DMS 273 treated with DMSO at 0.1 percent for 48 hours (cell line): ENCODE results near the gene APOBEC3B.
"Not testable (repeated sequence)": the region's sequence is repeated elsewhere in the genome, so short reads cannot be mapped to it uniquely, and the experiment has no call there.

ENCODE experiments used
- DNase-seq: peaks from one replicate; lab custom pipeline; 2025; lab: John Stamatoyannopoulos, UW

Gene APOBEC3B

GRCh38 chr22:39031434-39032295 lies 49.5 kb downstream of the APOBEC3B start:
- DNase-seq, result not testable (repeated sequence)

DNA sequence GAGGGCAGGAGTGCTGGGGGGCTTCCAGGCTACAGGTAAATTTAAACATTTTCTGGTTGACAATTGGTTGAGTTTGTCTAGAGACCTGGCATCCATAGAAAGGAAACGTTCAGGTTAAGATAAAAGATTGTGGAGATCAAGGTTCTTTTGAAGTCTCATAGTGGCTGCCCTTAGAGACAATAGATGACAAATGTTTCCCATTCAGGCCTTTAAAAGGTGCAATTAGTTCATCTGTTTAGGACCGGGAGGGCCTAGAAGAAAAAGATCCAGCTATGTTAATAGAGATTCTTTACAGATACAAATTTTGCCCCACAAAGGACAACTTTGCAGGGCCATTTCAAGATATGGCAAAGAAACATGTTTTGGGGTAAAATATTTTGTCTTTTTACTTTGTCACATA lies 54.9 kb downstream of the APOBEC3B start:
- not testable (repeated sequence) for DNase-seq

GRCh38 chr22:39039306-39040126 lies 57.4 kb downstream of the APOBEC3B start:
- DNase-seq, result no peak

DNA sequence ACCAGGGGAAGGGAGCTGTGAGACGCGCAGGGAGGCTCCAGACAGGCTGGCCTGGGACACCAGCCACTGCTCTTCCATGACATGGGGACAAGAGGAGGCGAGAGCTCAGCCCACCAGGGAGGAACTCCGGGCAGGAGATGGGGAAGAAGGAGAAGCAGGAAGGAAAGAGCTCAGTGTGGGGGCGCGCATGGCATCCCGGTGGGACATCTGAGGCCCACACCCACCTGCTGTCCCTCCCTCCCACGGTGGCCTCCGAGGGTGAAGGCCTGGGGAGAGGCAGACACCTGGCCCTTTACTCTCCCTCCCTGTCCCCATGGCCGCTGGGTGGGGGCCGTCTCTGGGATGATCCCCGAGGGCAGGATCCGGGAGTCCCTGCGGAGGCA lies 58.0 kb downstream of the APOBEC3B start:
- not testable (repeated sequence) for DNase-seq

GRCh38 chr22:39040538-39041296 lies 58.6 kb downstream of the APOBEC3B start, which contains the start of gene APOBEC3F:
TSS of gene APOBEC3F (plus strand) at chr22:39040864. CDS start at chr22:39040961, 97 bp downstream.
- DNase-seq, result not testable (repeated sequence)

DNA sequence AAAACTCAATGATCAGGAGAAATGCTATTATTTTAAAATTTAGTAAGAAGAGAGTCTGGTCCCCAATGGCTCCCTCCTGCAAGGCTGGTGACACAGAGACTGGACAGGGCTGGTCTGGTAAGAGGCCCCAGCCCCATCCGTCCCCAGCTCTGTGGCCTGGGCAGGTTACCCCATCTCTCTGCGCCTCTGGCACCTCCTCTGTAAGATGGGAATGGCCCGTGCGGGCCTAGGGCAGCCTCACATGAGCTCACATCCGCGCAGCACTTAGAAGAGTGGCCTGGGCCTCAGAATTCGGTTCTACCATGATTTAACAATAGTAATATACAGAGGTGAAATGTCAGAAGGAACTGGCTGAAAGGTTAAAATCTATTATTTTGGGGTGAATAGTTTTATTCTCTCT lies 59.8 kb downstream of the APOBEC3B start:
- no peak for DNase-seq
